A204.1 (cell line): ENCODE data around the gene CHMP1B.
A peak's percentile ranks its signal among the peaks of the same experiment; 100 is the strongest.
"Not testable (repeated sequence)": the region's sequence is repeated elsewhere in the genome, so short reads cannot be mapped to it uniquely, and the experiment has no call there.

Source experiments
- FAIRE-seq: peaks from 2 replicates; lab custom pipeline; 2012; peaks lifted over from hg19 to GRCh38; lab: Jason Lieb, UNC

CHMP1B gene

GRCh38 chr18:11840493-11840892, 10.7 kb upstream of the CHMP1B start:
- FAIRE-seq, result no peak

GRCh38 chr18:11842562-11842961, 8.7 kb upstream of the CHMP1B start:
- no peak for FAIRE-seq

GRCh38 chr18:11844436-11844835, 6.8 kb upstream of the CHMP1B start:
- FAIRE-seq, result no peak

GRCh38 chr18:11845654-11846053, 5.6 kb upstream of the CHMP1B start:
- FAIRE-seq, result no peak

GRCh38 chr18:11847811-11848210, 3.4 kb upstream of the CHMP1B start:
- no peak for FAIRE-seq

GRCh38 chr18:11849279-11849678, 1.9 kb upstream of the CHMP1B start:
- FAIRE-seq, result no peak

GRCh38 chr18:11849841-11850634, 1.2 kb upstream of the CHMP1B start:
- no peak for FAIRE-seq

GRCh38 chr18:11850821-11851145, 430 bp upstream of the CHMP1B start:
- FAIRE-seq, result no peak

GRCh38 chr18:11851806-11852337, 659 bp downstream of the CHMP1B start:
- FAIRE-seq, result no peak

GRCh38 chr18:11854554-11854953, 3.3 kb downstream of the CHMP1B start:
- not testable (repeated sequence) for FAIRE-seq

- FAIRE-seq, result peak; percentile 64
Observed at GRCh38 chr18:11857177-11857887, 6.1 kb downstream of the CHMP1B start.

- no peak for FAIRE-seq
Observed at GRCh38 chr18:11859282-11859830, 8.1 kb downstream of the CHMP1B start.

GRCh38 chr18:11859903-11860407, 8.7 kb downstream of the CHMP1B start:
- FAIRE-seq, result no peak

GRCh38 chr18:11860594-11861450, 9.6 kb downstream of the CHMP1B start:
- no peak for FAIRE-seq

GRCh38 chr18:11861583-11862288, 10.5 kb downstream of the CHMP1B start:
- FAIRE-seq, result no peak

- no peak for FAIRE-seq
Observed at GRCh38 chr18:11862468-11863137, 11.4 kb downstream of the CHMP1B start.

GRCh38 chr18:11864471-11864870, 13.3 kb downstream of the CHMP1B start:
- no peak for FAIRE-seq

- no peak for FAIRE-seq
Observed at GRCh38 chr18:11865071-11865470, 13.9 kb downstream of the CHMP1B start.

- FAIRE-seq, result no peak
Observed at GRCh38 chr18:11866329-11866728, 15.1 kb downstream of the CHMP1B start.

- no peak for FAIRE-seq
Observed at GRCh38 chr18:11866764-11867163, 15.6 kb downstream of the CHMP1B start.

GRCh38 chr18:11868230-11868629, 17.0 kb downstream of the CHMP1B start:
- no peak for FAIRE-seq
